Kidney tubule cell (primary cell): ENCODE data around the gene IGF2BP1.
"Not testable (repeated sequence)": the region's sequence is repeated elsewhere in the genome, so short reads cannot be mapped to it uniquely, and the experiment has no call there.

Experiments
- DNase-seq: peaks from one replicate; pipeline ENCODE4 v3.0.0-alpha.2; 2018; ENCODE audit warnings: low spot score

IGF2BP1 gene

DNA sequence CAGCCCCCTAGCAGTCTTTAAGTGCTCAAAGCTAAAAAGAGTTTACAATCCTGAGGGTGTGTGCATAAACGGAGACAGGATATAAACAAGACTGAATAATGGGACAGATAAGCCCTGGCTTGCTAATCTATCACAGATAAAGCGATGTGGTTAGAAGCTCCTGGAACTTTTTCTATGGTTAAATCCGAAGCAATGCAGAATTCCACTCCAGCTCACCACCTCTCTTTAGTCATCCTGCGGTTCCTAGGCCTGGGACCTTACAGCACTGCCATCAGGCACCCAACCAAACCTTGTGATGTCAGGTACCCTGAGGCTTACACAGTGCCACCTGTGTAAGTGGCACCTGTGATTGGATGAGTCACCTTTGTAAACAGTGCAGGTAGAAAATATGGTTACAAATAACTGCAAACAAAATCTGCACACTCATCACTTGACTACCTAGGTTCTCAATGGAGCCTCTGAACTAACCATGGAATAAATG is 103.9 kb downstream of the IGF2BP1 start:
- peak; percentile 91 for DNase-seq

DNA sequence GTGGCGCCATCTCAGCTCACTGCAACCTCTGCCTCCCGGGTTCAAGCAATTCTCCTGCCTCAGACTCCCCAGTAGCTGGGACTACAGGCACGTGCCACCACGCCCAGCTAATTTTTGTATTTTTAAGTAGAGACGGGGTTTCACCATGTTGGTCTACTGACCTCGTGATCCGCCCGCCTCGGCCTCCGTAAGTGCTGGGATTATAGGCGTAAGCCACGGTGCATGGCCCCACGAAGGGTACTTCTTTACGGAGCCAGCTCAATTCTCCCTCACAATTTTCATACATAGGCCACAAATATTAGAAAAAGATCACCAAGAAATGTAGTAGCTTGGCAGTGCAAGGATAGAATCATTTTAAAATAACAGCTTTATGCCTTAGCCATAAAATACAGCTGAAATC is 106.2 kb downstream of the IGF2BP1 start:
- DNase-seq, result not testable (repeated sequence)

DNA sequence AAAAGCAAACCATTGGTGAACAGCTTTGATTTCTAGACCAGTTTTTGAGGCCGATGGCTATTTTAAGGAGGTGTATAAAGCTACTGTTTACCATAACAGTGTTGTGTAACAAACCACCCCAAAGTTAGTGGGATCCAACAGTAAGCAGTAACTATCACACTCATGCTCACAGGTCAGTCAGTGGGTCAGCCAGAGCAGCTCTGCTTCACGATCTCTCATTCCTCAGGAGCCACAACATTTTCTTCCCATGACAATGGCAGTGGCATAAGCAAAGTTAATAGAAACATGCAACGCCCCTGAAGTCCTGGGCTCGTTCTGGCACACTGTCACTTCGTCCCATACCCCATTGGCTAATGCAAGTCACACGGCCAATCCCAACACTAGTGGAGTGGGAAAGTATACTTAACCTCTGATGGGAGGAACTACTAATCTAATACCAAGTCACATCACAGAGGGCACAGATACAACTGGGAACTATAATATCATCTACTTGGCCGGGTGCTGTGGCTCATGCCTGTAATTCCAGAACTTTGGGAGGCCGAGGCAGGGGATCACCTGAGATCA is 107.4 kb downstream of the IGF2BP1 start:
- peak; percentile 24 for DNase-seq
